Neuron (in vitro differentiated cells): ENCODE results near the gene DHRS3.

Source experiments
- H2AFZ ChIP-seq: one replicate; pipeline ENCODE4 v1.6.1; 2013; ENCODE audit warnings: low read depth, mild to moderate bottlenecking, inconsistent platforms, low read length, moderate library complexity
- H3K27me3 ChIP-seq: one replicate; pipeline ENCODE4 v1.6.1; 2013; ENCODE audit warnings: low read length; ENCODE audit not compliant: insufficient read depth
- H3K36me3 ChIP-seq: one replicate; pipeline ENCODE4 v1.6.1; 2013; ENCODE audit warnings: low read length; ENCODE audit not compliant: insufficient read depth
- H3K4me1 ChIP-seq: one replicate; pipeline ENCODE4 v1.6.1; 2013; ENCODE audit warnings: low read length; ENCODE audit not compliant: insufficient read depth
- H3K4me3 ChIP-seq: 2 replicates; pipeline ENCODE4 v1.5.1; 2013; ENCODE audit warnings: mild to moderate bottlenecking, low read length, moderate library complexity
- H3K9me3 ChIP-seq: one replicate; pipeline ENCODE4 v1.6.1; 2013; ENCODE audit warnings: low read length

Gene DHRS3

DNA sequence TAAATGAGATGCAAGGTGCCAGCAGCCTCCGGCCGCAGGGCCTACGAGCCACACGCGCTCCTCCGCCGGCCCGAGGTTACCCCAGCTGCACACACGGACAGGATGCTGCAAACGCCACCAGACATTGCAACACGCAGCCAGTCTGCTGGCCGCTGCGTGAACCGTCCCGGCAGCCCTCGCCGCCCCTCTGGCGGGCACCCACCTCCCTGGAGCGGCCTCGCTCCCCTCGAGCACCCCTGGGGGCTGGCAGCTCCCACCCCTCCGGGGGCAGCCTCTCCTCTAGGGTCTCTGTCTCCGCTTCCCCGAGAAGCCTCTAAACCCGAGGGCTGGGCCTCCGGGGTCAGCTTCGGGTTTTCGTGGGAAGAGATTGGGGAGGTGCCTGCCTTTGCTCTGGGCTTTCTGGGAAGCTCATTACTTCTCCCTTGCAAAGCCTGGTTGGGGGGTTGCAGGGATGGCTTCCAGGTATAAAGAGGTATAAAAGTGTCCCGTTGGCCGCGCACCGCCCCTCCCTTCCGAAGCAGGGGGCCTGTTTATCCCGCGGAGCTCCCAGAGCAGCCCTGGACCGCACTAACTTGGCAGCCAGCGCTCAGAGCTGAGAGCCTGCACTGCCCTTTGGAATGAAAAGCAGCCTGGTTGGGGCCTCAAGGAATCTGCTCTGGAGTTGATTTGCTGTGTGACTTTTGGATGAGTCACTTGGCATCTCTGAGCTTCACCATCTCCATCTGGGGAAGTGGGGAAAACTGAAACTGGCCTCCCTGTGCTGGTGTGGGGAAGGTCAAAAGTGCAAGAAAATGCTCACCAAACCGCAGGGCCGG is 21.8 kb downstream of the DHRS3 start:
- Histone ChIP-seq H3K4me3 (peak overlapping the region; percentile 30), H3K4me1 (peaks cover 20% of the 10 kb centered on the region), H3K27me3 (peaks cover 7% of the 10 kb centered on the region), H3K9me3 (no peaks in the 10 kb centered on the region), H2AFZ (peak overlapping the region; percentile 58), H3K36me3 (no peaks in the 10 kb centered on the region)

DNA sequence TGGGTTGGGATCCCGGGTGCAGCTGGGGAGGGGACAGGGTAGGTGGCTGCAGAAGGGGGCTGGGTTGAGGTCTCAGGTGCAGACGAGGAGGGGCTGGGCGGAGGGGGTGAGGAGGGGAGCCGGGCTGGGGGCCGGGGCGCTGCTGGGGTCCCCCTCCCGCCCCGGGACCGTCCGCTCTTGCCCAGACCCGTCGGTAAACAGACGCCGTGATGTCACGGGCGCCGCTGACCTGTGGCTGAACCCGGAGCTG is 22.3 kb downstream of the DHRS3 start:
- peak overlapping the region; percentile 30 for H3K4me3 ChIP-seq
- H3K27me3 ChIP-seq, result peaks cover 7% of the 10 kb centered on the region

DNA sequence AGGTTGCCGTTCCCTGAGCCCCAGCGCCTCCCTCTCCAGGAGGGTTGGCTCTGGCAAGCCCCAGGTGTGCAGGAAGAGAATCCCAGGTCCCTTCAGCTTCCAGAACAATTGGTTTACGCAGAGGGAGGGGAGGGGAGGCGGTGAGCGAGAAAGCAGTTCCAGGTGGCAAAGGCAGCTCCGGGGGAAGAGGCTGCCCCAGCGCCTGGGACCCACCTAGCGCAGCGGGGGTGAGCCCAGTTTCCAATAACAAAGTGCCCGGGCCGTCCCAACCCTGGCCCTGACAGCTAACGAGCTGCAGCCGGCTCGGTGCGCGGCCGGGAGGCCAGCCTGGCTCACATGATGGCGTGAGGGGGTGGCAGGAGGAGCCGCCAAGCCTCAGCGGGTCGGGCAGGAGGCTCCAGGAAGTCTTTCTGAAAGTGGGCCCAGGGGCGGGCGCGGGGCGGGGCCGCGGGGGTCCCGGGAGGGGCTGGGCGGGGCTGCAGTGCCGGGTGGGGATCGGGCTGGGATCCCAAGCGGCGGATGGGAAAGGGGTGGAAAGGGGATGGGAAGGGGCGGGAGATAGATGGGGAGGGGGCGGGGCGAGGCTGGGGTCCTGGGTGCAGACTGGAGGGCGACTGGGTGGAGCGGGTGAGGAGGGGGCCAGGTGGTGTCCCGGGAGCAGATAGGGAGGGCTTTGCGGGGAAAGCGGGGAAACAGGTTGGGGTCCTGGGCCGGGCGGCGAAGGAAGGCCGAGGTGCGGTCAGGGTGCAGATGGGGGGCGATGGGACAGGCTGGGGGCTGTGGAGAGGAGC is 22.8 kb downstream of the DHRS3 start:
- no peaks in the 10 kb centered on the region for H3K36me3 ChIP-seq
- H3K27me3 ChIP-seq, result peaks cover 7% of the 10 kb centered on the region
- peak overlapping the region; percentile 30 for H3K4me3 ChIP-seq
- no peaks in the 10 kb centered on the region for H3K9me3 ChIP-seq
- H3K4me1 ChIP-seq, result peaks cover 20% of the 10 kb centered on the region
- H2AFZ ChIP-seq, result no peak overlapping the region

More for the DNA sequence above, 22.3 kb downstream of the DHRS3 start:
- Histone ChIP-seq H3K36me3 (no peaks in the 10 kb centered on the region), H3K9me3 (no peaks in the 10 kb centered on the region), H3K4me1 (peaks cover 20% of the 10 kb centered on the region), H2AFZ (peak overlapping the region; percentile 58)

DNA sequence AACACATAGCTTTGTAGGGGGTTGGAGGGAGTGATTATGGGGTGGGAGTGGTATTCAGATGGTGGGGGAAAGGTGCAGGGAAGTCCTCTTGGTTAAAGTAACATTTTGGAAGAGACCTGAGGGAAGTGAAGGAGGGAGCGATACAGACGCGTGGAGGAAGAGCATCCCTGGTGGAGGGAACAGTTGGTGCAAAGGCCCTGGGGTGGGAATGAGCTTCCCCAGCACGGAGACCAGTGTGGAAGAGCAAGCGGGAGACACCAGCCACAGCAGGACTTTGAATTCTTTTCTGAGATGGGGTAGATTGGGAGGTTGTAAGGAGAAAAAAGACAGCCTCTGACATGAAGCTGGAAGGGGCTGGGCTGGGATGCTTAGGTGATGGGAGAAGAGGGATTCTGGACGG is 23.5 kb downstream of the DHRS3 start:
- Histone ChIP-seq H3K4me1 (peaks cover 20% of the 10 kb centered on the region), H3K9me3 (no peaks in the 10 kb centered on the region), H3K36me3 (no peaks in the 10 kb centered on the region), H3K4me3 (no peak overlapping the region), H3K27me3 (peaks cover 7% of the 10 kb centered on the region), H2AFZ (no peak overlapping the region)

DNA sequence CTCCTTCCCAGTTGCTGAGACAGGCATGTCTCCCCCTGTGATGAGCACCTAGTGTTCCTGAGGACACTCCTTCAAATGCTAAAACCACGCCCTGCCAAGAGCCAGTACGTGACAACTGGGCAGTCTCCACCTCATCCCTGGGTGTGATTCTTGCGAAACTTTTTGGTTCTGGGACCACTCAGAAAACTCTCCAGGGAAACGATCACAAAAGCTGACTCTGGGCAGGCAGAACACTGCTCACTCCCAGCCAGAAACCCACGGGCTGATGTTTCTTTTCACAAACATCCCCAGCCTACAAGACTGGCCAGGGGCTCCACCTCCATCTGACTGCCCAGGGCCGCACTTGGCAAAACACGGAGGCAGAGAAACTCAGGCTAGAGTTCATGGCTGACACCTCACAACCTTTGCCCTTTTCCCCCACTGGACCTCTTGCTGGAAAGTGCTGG is 24.4 kb downstream of the DHRS3 start:
- H3K4me3 ChIP-seq, result no peak overlapping the region
- H3K4me1 ChIP-seq, result peaks cover 20% of the 10 kb centered on the region
- no peaks in the 10 kb centered on the region for H3K36me3 ChIP-seq
- H2AFZ ChIP-seq, result no peak overlapping the region
- no peaks in the 10 kb centered on the region for H3K9me3 ChIP-seq
- peaks cover 7% of the 10 kb centered on the region for H3K27me3 ChIP-seq

DNA sequence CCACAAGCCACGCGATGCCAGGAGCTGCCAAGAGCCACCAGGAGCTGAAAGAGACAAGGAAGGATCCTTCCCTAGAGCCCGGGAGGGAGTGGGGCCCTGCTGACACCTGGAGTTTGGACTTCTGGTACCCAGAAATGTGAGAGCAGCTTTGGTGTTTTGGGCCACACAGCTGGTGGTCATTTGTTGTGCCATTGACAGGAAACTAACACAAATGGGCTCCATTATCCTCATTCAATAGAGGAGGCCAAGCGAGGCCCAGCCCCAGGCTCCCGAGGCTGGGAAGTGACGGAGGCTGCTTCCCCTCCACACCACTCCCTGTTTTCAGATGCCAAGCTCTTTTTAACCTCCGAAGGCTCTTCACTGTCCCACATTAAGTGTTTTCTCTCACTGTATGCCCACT is 25.5 kb downstream of the DHRS3 start:
- H3K9me3 ChIP-seq, result no peaks in the 10 kb centered on the region
- peaks cover 7% of the 10 kb centered on the region for H3K27me3 ChIP-seq
- H2AFZ ChIP-seq, result no peak overlapping the region
- H3K4me1 ChIP-seq, result peaks cover 20% of the 10 kb centered on the region
- no peak overlapping the region for H3K4me3 ChIP-seq
- no peaks in the 10 kb centered on the region for H3K36me3 ChIP-seq

DNA sequence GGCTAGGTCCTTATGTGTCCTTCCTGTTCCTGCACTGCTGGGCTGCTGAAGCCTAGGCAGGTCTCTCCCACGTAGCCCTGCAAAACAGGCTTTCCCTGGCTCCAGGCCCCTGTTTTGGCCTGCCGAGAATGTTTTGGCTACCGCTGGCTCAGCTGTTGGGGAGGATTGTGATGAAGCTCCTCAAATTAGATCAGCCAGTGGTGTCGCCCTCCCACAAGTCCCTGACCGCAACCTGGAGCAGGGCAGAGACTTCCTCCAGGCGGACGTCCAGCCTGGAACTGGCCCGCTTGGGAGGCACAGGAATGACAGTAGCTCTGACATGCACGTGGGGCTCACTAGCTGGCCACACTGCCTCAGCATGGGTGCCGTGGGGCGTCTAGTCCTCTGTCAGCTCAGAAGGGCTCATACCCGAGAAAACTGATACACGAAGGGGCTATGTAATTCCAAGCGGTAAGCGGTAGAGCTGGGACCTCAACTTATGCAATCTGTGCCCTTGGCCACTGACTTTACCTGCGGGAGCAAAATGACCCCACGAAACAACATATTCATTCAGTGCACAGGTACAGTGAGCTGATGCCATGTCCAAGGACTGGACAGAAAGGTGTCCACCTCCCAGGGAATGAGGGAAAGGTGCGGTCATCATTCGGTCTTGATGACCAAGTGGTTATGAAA is 26.6 kb downstream of the DHRS3 start:
- Histone ChIP-seq H3K9me3 (no peaks in the 10 kb centered on the region), H3K4me1 (peaks cover 17% of the 10 kb centered on the region), H3K4me3 (no peak overlapping the region), H3K27me3 (peaks cover 7% of the 10 kb centered on the region), H3K36me3 (no peaks in the 10 kb centered on the region), H2AFZ (no peak overlapping the region)

DNA sequence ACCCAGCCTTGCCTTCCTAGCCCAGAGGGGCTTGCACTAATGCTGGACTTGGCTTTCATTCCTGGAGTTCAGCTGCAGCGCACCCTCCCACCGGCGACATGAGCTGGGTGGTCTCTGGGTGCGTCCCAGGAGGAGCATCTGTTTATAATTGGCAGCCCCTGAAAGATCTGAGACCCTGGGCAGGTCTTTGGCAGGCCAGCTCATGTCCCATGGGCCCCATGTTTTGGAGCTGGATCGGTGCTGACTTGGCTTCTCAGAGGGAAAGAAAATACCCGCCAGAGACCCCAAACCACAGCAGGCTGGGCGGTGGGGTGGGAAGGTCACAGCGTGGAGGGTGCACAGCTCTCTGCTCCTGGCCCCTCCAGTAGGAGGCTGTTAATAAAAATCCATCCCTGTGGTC is 29.3 kb downstream of the DHRS3 start:
- Histone ChIP-seq H3K27me3 (no peaks in the 10 kb centered on the region), H3K4me1 (no peaks in the 10 kb centered on the region), H2AFZ (no peak overlapping the region), H3K4me3 (no peak overlapping the region), H3K36me3 (no peaks in the 10 kb centered on the region), H3K9me3 (no peaks in the 10 kb centered on the region)

DNA sequence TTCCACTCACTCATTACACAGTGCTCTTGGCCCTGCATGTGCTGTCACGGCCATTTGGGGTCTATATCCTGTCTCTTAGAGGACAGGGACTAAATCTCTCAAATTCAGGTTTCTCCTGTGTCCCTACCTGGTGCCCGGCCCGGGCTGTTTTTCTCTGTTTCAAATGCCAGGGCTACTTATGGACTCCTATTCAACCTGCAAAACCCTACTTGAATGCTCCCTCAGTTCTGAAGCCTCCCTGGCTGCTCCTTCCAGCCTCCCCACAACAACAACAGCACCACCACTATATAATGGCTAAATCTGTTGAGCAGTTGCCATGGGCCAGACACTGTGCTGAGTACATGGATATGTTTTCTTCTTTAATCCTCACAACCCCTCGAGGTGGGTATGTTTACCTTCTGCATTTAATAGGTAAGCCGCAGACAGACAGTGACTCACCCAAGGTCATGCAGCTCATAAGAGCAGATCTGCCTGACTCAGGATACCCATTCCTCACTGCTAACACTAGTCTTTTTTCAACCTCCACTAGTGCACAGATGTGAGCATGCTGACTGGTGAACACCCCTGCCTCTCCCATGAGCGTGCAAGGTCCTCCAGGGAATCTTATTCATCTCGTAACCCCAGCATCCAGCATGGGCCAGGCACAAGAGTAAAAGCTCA is 29.9 kb downstream of the DHRS3 start:
- H3K9me3 ChIP-seq, result no peaks in the 10 kb centered on the region
- H3K4me1 ChIP-seq, result no peaks in the 10 kb centered on the region
- no peak overlapping the region for H3K4me3 ChIP-seq
- H2AFZ ChIP-seq, result no peak overlapping the region
- no peaks in the 10 kb centered on the region for H3K36me3 ChIP-seq
- no peaks in the 10 kb centered on the region for H3K27me3 ChIP-seq

DNA sequence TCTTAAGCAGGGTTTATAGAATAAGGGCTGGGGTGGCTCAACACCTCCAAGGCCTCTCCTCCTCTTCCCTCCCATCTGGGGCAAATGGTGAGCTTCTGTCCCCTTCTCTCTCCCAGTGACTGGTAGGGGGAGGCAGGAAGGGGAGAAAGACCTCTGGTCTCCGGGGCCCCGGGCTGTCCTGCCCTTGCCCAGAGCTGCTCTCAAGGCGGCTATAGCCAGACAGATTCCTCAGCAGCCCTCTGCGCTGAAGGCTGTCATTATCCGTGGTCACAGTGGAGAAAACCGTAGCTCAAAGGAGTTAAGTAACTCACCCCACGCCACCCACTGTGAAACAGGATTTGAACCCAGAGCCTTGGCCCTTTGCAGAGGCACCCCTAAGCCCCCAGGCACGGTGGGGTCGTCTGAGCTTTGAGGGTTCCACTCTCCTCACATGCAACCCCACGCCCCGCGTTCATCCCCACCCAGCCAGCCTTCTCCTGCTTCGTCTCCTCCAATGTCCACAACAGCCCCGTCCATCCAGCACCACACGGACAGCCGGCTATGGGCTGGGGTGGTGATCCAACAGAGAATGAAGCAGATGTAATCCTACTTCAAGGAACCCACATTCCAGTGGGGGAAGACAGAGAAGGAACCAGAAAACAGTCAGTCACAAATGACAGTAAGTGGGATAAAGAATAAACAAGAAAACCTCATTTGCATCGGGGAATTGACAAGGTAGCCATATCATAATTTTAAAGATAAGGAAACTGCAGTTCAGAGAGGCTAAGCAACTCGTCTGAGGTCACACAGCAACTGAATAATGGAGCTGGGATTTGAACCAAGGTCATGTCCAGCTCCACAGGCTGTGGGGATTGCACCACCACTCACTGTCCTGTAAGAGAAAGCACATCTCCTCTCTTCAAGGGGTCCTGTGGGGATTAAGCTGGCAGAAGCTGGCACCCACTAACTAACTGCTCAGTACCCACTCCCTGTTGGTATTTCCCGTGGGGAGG is 31.8 kb downstream of the DHRS3 start:
- Histone ChIP-seq H3K36me3 (no peaks in the 10 kb centered on the region), H3K4me3 (no peak overlapping the region), H2AFZ (no peak overlapping the region), H3K27me3 (no peaks in the 10 kb centered on the region), H3K9me3 (no peaks in the 10 kb centered on the region), H3K4me1 (no peaks in the 10 kb centered on the region)

DNA sequence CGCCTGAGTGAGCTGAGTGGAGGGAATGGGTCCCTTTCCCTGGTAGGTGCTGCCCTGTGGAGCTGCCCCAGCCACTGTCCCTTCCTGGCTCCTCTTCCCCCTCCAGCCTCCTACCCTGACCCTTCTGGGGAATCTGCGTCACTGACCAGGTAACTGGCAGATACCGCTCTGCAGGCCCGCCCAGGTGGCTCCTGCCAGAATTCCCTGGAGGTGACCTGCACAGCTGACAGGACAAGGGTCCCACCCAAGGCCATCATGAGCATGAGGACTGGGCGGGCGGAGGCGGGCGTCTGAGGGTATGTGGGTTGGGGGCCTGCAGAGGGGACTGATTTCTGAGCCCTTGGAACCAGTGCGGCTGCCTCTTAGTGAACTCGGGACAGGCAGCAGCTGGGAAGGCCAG is 32.5 kb downstream of the DHRS3 start:
- H3K27me3 ChIP-seq, result no peaks in the 10 kb centered on the region
- H3K4me1 ChIP-seq, result no peaks in the 10 kb centered on the region
- no peaks in the 10 kb centered on the region for H3K9me3 ChIP-seq
- H2AFZ ChIP-seq, result no peak overlapping the region
- no peaks in the 10 kb centered on the region for H3K36me3 ChIP-seq
- H3K4me3 ChIP-seq, result no peak overlapping the region

DNA sequence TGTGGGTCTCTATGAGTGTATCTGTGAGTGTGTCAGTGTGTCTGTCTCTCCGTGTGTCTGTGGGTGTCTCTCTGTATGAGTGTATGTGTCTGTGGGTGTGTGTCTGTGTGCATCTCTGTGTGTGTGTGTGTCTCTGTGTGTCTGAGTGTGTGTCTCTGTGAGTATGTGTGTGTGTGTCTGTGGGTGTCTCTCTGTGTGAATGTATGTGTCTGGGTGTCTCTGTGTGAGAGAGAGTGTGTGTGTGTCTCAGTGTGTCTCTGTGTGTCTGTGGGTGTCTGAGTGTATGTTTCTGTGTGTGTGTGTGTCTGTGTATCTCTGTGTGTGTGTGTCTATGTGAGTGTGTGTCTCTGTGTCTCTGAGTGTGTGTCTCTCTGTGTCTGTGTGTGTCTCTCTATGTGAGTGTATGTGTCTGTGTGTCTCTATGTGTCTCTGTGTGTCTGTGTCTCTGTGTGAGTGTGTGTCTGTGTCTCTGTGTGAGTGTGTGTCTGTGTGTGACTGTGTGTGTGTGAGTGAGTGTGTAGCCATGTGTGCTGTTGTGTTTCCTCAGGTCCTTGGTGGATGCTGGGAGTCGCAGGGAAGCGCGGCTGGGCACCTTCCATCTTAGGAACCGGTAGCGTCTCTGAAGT is 33.0 kb downstream of the DHRS3 start:
- Histone ChIP-seq H2AFZ (no peak overlapping the region), H3K9me3 (no peaks in the 10 kb centered on the region), H3K4me3 (no peak overlapping the region), H3K27me3 (no peaks in the 10 kb centered on the region), H3K4me1 (no peaks in the 10 kb centered on the region), H3K36me3 (no peaks in the 10 kb centered on the region)
